A549 treated with Hydrocortisone at 1 μM for 4 hours (cell line): Measurements from ENCODE around the gene GPRASP1. TPM values are rescaled to one million over a fixed set of nuclear protein-coding genes. Genes with fewer than 3 reads are reported as not detected.

ENCODE experiments used
- total RNA-seq: library from RNA; stranded (reverse); fragments of 200-300 nt; extraction: Qiagen RNA extraction; gene quantifications from 5 replicates; pipeline ENCODE4 v1.2.3, GENCODE V29; 2022

The GPRASP1 gene, protein sequence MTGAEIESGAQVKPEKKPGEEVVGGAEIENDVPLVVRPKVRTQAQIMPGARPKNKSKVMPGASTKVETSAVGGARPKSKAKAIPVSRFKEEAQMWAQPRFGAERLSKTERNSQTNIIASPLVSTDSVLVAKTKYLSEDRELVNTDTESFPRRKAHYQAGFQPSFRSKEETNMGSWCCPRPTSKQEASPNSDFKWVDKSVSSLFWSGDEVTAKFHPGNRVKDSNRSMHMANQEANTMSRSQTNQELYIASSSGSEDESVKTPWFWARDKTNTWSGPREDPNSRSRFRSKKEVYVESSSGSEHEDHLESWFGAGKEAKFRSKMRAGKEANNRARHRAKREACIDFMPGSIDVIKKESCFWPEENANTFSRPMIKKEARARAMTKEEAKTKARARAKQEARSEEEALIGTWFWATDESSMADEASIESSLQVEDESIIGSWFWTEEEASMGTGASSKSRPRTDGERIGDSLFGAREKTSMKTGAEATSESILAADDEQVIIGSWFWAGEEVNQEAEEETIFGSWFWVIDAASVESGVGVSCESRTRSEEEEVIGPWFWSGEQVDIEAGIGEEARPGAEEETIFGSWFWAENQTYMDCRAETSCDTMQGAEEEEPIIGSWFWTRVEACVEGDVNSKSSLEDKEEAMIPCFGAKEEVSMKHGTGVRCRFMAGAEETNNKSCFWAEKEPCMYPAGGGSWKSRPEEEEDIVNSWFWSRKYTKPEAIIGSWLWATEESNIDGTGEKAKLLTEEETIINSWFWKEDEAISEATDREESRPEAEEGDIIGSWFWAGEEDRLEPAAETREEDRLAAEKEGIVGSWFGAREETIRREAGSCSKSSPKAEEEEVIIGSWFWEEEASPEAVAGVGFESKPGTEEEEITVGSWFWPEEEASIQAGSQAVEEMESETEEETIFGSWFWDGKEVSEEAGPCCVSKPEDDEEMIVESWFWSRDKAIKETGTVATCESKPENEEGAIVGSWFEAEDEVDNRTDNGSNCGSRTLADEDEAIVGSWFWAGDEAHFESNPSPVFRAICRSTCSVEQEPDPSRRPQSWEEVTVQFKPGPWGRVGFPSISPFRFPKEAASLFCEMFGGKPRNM (N-terminal part only)
- total RNA-seq, result 0.21 to 0.33 TPM (median 0.30 TPM) in 5 replicates

GRCh38 chrX:102651242-102652011 is at the start of gene GPRASP1:
Gene GPRASP1, plus strand, starts transcription at chrX:102651483. Its CDS starts 2,431 bp downstream, at chrX:102653914.

Other genes with a start within 250 kb of the GPRASP1 start
- gene NXF2B, start 211.5 kb upstream of the GPRASP1 start, total RNA-seq, result 0.09 TPM in 1 of 5 replicates, not detected in the others
- gene TCP11X2, start 179.7 kb upstream of the GPRASP1 start, total RNA-seq, result not detected in 5 replicates
- 0.56 to 1.1 TPM (median 0.72 TPM) in 5 replicates for gene TMSB15A, start 134.7 kb upstream of the GPRASP1 start, total RNA-seq
- gene ARMCX5, start 52.0 kb upstream of the GPRASP1 start, total RNA-seq, result 7.4 to 13.6 TPM (median 9.2 TPM) in 5 replicates
- gene GPRASP2, start 61.0 kb downstream of the GPRASP1 start, total RNA-seq, result 4.8 to 7.8 TPM (median 5.8 TPM) in 5 replicates
- gene GPRASP3, start 69.3 kb downstream of the GPRASP1 start, total RNA-seq, result 2.9 to 4.7 TPM (median 3.5 TPM) in 5 replicates